DMS 273 treated with DMSO at 0.1 percent for 48 hours (cell line): ENCODE measurements around the gene DAPL1.

Experiments
- DNase-seq: peaks from one replicate; lab custom pipeline; 2025; lab: John Stamatoyannopoulos, UW

The DAPL1 gene

GRCh38 chr2:158777077-158777476 lies 18.0 kb upstream of the DAPL1 start:
- no peak for DNase-seq

- no peak for DNase-seq
Observed at GRCh38 chr2:158778243-158778642, 16.9 kb upstream of the DAPL1 start.

- DNase-seq = no peak
Observed at GRCh38 chr2:158779621-158780020, 15.5 kb upstream of the DAPL1 start.

GRCh38 chr2:158781353-158781961 lies 13.7 kb upstream of the DAPL1 start:
- DNase-seq = no peak

- DNase-seq = no peak
Observed at GRCh38 chr2:158782136-158782535, 13.0 kb upstream of the DAPL1 start.

- no peak for DNase-seq
Observed at GRCh38 chr2:158782616-158783015, 12.5 kb upstream of the DAPL1 start.

GRCh38 chr2:158783923-158784322 lies 11.2 kb upstream of the DAPL1 start:
- DNase-seq = no peak

GRCh38 chr2:158786897-158787296 lies 8.2 kb upstream of the DAPL1 start:
- no peak for DNase-seq

GRCh38 chr2:158788951-158789350 lies 6.2 kb upstream of the DAPL1 start:
- no peak for DNase-seq

GRCh38 chr2:158796652-158797051 lies 1.5 kb downstream of the DAPL1 start:
- DNase-seq = no peak

GRCh38 chr2:158797963-158798700 lies 3.0 kb downstream of the DAPL1 start:
- no peak for DNase-seq

GRCh38 chr2:158799181-158799580 lies 4.1 kb downstream of the DAPL1 start:
- DNase-seq = no peak

- DNase-seq = no peak
Observed at GRCh38 chr2:158803506-158803905, 8.4 kb downstream of the DAPL1 start.

GRCh38 chr2:158805255-158805654 lies 10.1 kb downstream of the DAPL1 start:
- DNase-seq = no peak

GRCh38 chr2:158805936-158806335 lies 10.8 kb downstream of the DAPL1 start:
- DNase-seq = no peak

- no peak for DNase-seq
Observed at GRCh38 chr2:158806941-158807340, 11.8 kb downstream of the DAPL1 start.

GRCh38 chr2:158808426-158808825 lies 13.3 kb downstream of the DAPL1 start:
- no peak for DNase-seq

- no peak for DNase-seq
Observed at GRCh38 chr2:158809816-158810215, 14.7 kb downstream of the DAPL1 start.

- no peak for DNase-seq
Observed at GRCh38 chr2:158810731-158811460, 15.8 kb downstream of the DAPL1 start.

- no peak for DNase-seq
Observed at GRCh38 chr2:158815166-158815565, 20.0 kb downstream of the DAPL1 start.

- no peak for DNase-seq
Observed at GRCh38 chr2:158815658-158816057, 20.5 kb downstream of the DAPL1 start.

GRCh38 chr2:158817588-158817987 lies 22.5 kb downstream of the DAPL1 start:
- no peak for DNase-seq

- no peak for DNase-seq
Observed at GRCh38 chr2:158818511-158818910, 23.4 kb downstream of the DAPL1 start.
